Breast epithelium (tissue), 4 donors: ENCODE data around the gene ZNF667. TPM values are rescaled to one million over a fixed set of nuclear protein-coding genes. Genes with fewer than 3 reads are reported as not detected.
A peak's percentile ranks its signal among the peaks of the same experiment; 100 is the strongest.

Source experiments
- DNase-seq, 2 donors: peaks; one replicate each; pipeline ENCODE4 v3.0.0-alpha.2; 2019; ENCODE audit warnings: low spot score in 2 of 2
- H3K27ac ChIP-seq, 2 donors: fragments of 200-600 bp; sonication (generic) in 1 of 2; one replicate each; pipeline ENCODE4 v1.5.1; 2016 to 2019; ENCODE audit warnings: mild to moderate bottlenecking in 1 of 2
- H3K27me3 ChIP-seq, 2 donors: fragments of 200-600 bp; sonication (generic) in 1 of 2; one replicate each; pipeline versions ENCODE4 v1.5.1 to v1.6.0; 2017 to 2019; ENCODE audit warnings: control low read depth in 1 of 2, mild to moderate bottlenecking in 1 of 2
- H3K36me3 ChIP-seq: fragments of 200-600 bp; one replicate; pipeline ENCODE4 v1.5.1; 2019
- H3K4me1 ChIP-seq, 2 donors: fragments of 200-600 bp; sonication (generic); one replicate each; pipeline ENCODE4 v1.5.1; 2016 to 2019; ENCODE audit warnings: control low read depth in 1 of 2
- H3K4me3 ChIP-seq, 3 donors: fragments of 200-600 bp; sonication (generic); 1 replicate in 2 of 3; 2 replicates in 1 of 3; pipeline ENCODE4 v1.5.1; 2016 to 2019; ENCODE audit warnings: mild to moderate bottlenecking in 3 of 3, moderate library complexity in 2 of 3
- H3K9me3 ChIP-seq, 2 donors: fragments of 200-600 bp; sonication (generic) in 1 of 2; one replicate each; pipeline ENCODE4 v1.5.1; 2016 to 2019; ENCODE audit warnings: control low read depth in 1 of 2
- POLR2A ChIP-seq: fragments of 450-650 bp; IDR thresholded peaks from one replicate; pipeline ENCODE4 v1.6.1; 2016; ENCODE audit warnings: antibody characterized with exemption, mild to moderate bottlenecking, moderate library complexity
- POLR2AphosphoS5 ChIP-seq, 3 donors: sonication (generic); formaldehyde crosslinking; IDR thresholded peaks; one replicate each; pipeline ENCODE4 v1.6.1; 2017; ENCODE audit warnings: antibody characterized with exemption in 3 of 3
- intact Hi-C: fragments of 100-400 bp; cut with DNase I; formaldehyde crosslinking; loops from one replicate; pipeline ENCODE4 v1.15.1; 2023; ENCODE audit warnings: low total_unique reads
- total RNA-seq, 3 donors: library from RNA; depleted of rRNA; stranded (reverse); fragments of >200 nt; gene quantifications; one replicate each; pipeline ENCODE4 v1.1.0, GENCODE V29; 2016
- TF ChIP-seq, protein P1 (sequence below), 3 donors: fragments of 450-650 bp; IDR thresholded peaks; one replicate each; pipeline ENCODE4 v1.5.1; 2016 to 2017; ENCODE audit warnings: antibody characterized with exemption in 3 of 3, mild to moderate bottlenecking in 3 of 3, moderate library complexity in 3 of 3

ZNF667 gene
- total RNA-seq, 3 donors from 2014 or later, result 2.9 to 10.0 (median 6.2) TPM

DNA sequence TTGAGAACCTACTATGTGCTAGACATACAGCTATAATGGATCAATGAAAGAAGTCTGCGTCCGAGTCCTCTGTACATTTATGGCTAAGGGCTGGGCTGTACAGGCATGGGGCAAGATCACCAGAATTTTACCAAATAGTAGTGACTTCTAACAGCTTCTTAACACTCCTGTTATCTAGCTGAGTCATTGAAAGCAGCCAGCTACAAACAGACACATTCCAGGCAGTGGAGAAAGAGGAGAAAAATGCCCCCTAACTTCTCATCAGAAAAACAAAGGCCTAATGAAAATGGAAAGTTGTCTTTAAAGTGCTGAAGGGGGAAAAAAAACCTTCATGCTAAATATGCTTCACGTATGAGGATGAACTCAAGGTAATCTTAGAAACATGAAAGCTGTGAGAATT, 14.3 kb upstream of the ZNF667 start:
- no peaks in the 10 kb centered on the region for H3K4me1 ChIP-seq
- H3K36me3 ChIP-seq, result no peaks in the 10 kb centered on the region
- no peak for DNase-seq
- intact Hi-C loops, result no loop called here
- no peak overlapping the region for H3K4me3 ChIP-seq
- H3K27ac ChIP-seq, result no peak overlapping the region
- no peaks in the 10 kb centered on the region for H3K27me3 ChIP-seq
- TF ChIP-seq POLR2AphosphoS5 (IDR thresholded peaks at IDR 0.05), result no peak
- H3K9me3 ChIP-seq, result peaks cover 82 to 90% of the 10 kb centered on the region in 2 donors

DNA sequence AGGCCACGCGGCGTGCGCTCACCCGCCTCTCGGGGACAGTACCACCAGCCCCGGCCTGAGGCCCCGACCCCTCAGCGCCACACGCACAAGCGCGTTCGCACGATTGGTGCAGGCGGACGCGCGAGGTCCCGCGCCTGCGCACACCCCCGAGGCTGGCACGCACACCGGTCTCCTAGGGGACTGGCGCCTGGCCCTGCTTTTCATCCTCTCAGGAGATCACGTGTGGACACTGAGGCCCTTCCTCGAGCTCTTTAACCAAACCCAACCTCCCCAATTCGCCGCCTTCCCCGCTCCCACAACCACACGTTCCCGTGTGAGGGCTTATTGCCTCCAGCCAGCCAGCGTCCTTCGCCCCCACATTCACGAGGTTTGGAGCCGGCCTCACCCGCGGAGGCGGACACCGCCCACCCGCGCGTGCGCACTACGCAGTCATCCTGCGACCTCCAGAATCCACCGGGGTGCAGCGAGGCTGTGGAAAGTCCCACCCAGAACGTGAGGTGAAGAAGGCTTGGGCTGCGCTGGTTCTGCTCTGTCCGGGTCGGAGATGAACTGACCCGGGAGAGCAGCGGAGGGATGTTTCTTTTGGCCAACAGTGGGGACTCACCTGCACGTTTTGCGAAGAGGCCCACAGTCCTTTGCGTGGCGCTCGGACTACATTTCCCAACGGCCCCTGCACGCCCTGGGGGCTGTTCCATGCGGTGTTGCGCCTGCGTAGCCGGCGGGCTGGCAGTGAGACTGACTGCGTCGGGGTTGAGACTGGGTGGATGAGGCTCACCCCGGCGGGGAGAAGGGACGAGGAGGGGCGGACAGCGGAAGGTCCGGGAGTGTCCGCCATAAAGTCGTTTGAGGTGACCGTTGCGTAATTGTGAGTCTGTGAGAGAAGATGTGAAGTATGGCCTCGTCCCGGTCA, 539 bp upstream of the ZNF667 start:
- peak; percentile 20 to 79 (median 65) for TF ChIP-seq POLR2AphosphoS5 (IDR thresholded peaks at IDR 0.05)
- TF ChIP-seq, protein P1, sequence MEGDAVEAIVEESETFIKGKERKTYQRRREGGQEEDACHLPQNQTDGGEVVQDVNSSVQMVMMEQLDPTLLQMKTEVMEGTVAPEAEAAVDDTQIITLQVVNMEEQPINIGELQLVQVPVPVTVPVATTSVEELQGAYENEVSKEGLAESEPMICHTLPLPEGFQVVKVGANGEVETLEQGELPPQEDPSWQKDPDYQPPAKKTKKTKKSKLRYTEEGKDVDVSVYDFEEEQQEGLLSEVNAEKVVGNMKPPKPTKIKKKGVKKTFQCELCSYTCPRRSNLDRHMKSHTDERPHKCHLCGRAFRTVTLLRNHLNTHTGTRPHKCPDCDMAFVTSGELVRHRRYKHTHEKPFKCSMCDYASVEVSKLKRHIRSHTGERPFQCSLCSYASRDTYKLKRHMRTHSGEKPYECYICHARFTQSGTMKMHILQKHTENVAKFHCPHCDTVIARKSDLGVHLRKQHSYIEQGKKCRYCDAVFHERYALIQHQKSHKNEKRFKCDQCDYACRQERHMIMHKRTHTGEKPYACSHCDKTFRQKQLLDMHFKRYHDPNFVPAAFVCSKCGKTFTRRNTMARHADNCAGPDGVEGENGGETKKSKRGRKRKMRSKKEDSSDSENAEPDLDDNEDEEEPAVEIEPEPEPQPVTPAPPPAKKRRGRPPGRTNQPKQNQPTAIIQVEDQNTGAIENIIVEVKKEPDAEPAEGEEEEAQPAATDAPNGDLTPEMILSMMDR (IDR thresholded peaks at IDR 0.05), result no peak
- Histone ChIP-seq H3K4me1 (no peaks in the 10 kb centered on the region), H3K27me3 (no peaks in the 10 kb centered on the region), H3K36me3 (no peaks in the 10 kb centered on the region), H3K4me3 (peak overlapping the region; percentile 53 to 95 (median 83)), H3K27ac (peak overlapping the region; percentile 82 to 92), H3K9me3 (peaks cover 54 to 65% of the 10 kb centered on the region in 2 donors)
- intact Hi-C loops, result no loop called here
- peak; percentile 87 to 89 for DNase-seq

DNA sequence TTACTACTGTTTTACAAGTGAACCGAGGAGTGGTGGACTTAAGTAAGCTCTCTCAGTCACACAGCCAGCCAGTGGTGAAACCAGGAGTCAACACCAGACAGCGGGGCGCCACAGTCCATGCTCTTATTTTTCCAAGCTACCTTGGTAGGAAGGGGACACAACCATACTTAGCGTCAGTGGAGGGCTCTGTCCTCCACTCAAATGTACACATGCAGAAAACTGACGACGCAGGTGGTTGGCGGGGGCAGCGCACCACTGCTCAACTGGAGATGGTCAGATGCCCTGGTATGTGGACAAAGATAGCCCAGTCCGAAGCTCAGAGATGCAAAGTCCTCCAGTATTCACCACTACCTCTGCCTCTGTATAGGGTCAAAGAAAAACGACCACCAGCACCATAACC, 1.1 kb downstream of the ZNF667 start:
- no peak for DNase-seq
- peaks cover 8% of the 10 kb centered on the region for H3K36me3 ChIP-seq
- H3K27me3 ChIP-seq, result no peaks in the 10 kb centered on the region
- TF ChIP-seq POLR2AphosphoS5 (IDR thresholded peaks at IDR 0.05), result no peak
- TF ChIP-seq POLR2A, result no peak
- TF ChIP-seq, protein P1 (IDR thresholded peaks at IDR 0.05), result no peak
- H3K27ac ChIP-seq, result no peak overlapping the region
- peaks cover 55 to 64% of the 10 kb centered on the region in 2 donors for H3K9me3 ChIP-seq
- H3K4me1 ChIP-seq, result no peaks in the 10 kb centered on the region
- peak overlapping the region in 2 of 3 donors; percentile 83 to 95 for H3K4me3 ChIP-seq
- intact Hi-C loops, result no loop called here

DNA sequence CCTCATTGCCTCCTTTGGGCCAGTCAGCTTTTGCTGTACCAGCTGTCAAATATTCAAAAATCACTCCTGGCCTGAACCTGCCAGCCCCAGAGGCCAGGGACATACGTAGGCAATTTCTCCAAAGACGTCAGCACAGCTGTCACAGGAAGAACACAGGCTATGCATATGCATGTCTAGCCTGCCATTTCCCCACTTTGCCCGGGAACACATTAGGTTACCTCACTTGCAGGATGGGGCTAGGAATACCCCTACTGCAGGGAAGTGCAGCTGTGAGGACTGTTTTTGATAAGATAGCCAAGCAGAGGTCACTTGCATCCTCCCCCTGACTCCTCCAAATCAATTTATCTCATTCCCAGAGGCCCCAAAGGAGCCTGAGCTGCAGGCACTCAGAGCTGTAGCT, 2.8 kb downstream of the ZNF667 start:
- Histone ChIP-seq H3K36me3 (peaks cover 9% of the 10 kb centered on the region), H3K9me3 (peaks cover 68% of the 10 kb centered on the region in 2 donors), H3K4me3 (no peak overlapping the region), H3K27me3 (no peaks in the 10 kb centered on the region), H3K4me1 (no peaks in the 10 kb centered on the region), H3K27ac (no peak overlapping the region)
- no peak for TF ChIP-seq POLR2A
- no peak for TF ChIP-seq POLR2AphosphoS5 (IDR thresholded peaks at IDR 0.05)
- TF ChIP-seq, protein P1 (IDR thresholded peaks at IDR 0.05), result no peak
- no peak for DNase-seq
- intact Hi-C loops, result no loop called here

DNA sequence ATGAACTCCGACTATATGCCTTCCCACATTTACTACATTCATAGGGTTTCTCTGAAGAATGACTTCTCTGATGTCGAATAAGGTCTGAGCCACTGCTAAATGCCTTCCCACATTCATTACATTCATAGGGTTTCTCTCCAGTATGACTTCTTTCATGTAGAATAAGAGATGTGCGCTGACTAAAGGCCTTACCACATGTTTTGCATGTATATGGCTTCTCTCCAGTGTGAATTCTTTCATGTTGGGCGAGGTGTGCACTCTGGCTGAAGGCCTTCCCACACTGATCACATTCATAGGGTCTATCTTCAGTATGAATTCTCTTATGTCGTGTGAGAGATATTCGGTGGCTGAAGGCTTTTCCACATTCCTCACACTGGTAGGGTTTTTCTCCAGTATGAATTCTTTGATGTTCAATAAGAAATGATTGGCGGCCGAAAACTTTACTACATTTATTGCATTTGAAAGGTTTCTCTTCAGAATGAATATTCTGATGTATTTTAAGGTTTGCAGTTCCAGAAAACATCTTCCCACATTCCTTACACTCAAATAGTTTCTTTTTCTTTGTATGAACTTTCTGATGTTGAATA, 35.8 kb downstream of the ZNF667 start:
- no peak for DNase-seq
- Histone ChIP-seq H3K9me3 (peaks cover 81 to 87% of the 10 kb centered on the region in 2 donors), H3K36me3 (no peaks in the 10 kb centered on the region), H3K4me3 (no peak overlapping the region), H3K4me1 (no peaks in the 10 kb centered on the region), H3K27me3 (no peaks in the 10 kb centered on the region), H3K27ac (no peak overlapping the region)
- intact Hi-C loops, result no loop called here
- TF ChIP-seq POLR2A (no peak), POLR2AphosphoS5 (IDR thresholded peaks at IDR 0.05) (no peak)
- TF ChIP-seq, protein P1 (IDR thresholded peaks at IDR 0.05), result no peak
